ENCODE measurements around the gene FCHSD2.
"Not testable (repeated sequence)": the region's sequence is repeated elsewhere in the genome, so short reads cannot be mapped to it uniquely, and the experiment has no call there.

The FCHSD2 gene

GRCh38 chr11:73145986-73146575 is 4.0 kb upstream of the FCHSD2 start:
- Mint-ChIP-seq H3K27me3 (peaks cover 8% of the 10 kb centered on the region), H3K4me3 (no peak overlapping the region), H3K27ac (no peak overlapping the region), H3K9me3 (no peaks in the 10 kb centered on the region), H3K4me1 (peaks cover 42% of the 10 kb centered on the region)
- DNase-seq, result no peak
- ATAC-seq, result no peak

- ATAC-seq (no peak), DNase-seq (no peak)
- Mint-ChIP-seq H3K27ac (peak overlapping the region; percentile 91 to 96), H3K4me3 (peak overlapping the region; percentile 81), H3K27me3 (peaks cover 8% of the 10 kb centered on the region), H3K9me3 (no peaks in the 10 kb centered on the region), H3K4me1 (peaks cover 51% of the 10 kb centered on the region)
These were observed 1.2 kb upstream of the FCHSD2 start for GRCh38 chr11:73143126-73143838.

- ATAC-seq, result peak; percentile 57
These were observed 600 bp downstream of the FCHSD2 start for GRCh38 chr11:73141309-73142127.

GRCh38 chr11:73141031-73141308 is 1.1 kb downstream of the FCHSD2 start:
- H3K27ac Mint-ChIP-seq, result peak overlapping the region; percentile 93 to 94
- no peak for ATAC-seq
- H3K9me3 Mint-ChIP-seq, result no peaks in the 10 kb centered on the region
- H3K27me3 Mint-ChIP-seq, result no peaks in the 10 kb centered on the region
- peak overlapping the region; percentile 89 to 92 for H3K4me3 Mint-ChIP-seq
- DNase-seq, result no peak
- H3K4me1 Mint-ChIP-seq, result peaks cover 43% of the 10 kb centered on the region

More at GRCh38 chr11:73141309-73142127, 600 bp downstream of the FCHSD2 start:
- Mint-ChIP-seq H3K27ac (peak overlapping the region; percentile 93 to 94), H3K4me3 (peak overlapping the region; percentile 89 to 92), H3K27me3 (peaks cover 5% of the 10 kb centered on the region), H3K9me3 (no peaks in the 10 kb centered on the region), H3K4me1 (peaks cover 44% of the 10 kb centered on the region)
- DNase-seq, result peak; percentile 70 to 80

- ATAC-seq, result no peak
- Mint-ChIP-seq H3K27me3 (no peaks in the 10 kb centered on the region), H3K4me3 (peak overlapping the region; percentile 89 to 92), H3K9me3 (no peaks in the 10 kb centered on the region), H3K27ac (peak overlapping the region; percentile 92 to 93), H3K4me1 (peaks cover 49% of the 10 kb centered on the region)
- DNase-seq, result no peak
These were observed 1.7 kb downstream of the FCHSD2 start for GRCh38 chr11:73140213-73141030.

GRCh38 chr11:73139476-73140198 is 2.5 kb downstream of the FCHSD2 start:
- Mint-ChIP-seq H3K9me3 (no peaks in the 10 kb centered on the region), H3K27me3 (no peaks in the 10 kb centered on the region), H3K27ac (no peak overlapping the region), H3K4me3 (peak overlapping the region; percentile 89 to 92), H3K4me1 (peaks cover 53% of the 10 kb centered on the region)
- no peak for DNase-seq
- no peak for ATAC-seq

- Mint-ChIP-seq H3K4me3 (no peak overlapping the region), H3K27ac (no peak overlapping the region), H3K27me3 (no peaks in the 10 kb centered on the region), H3K9me3 (no peaks in the 10 kb centered on the region), H3K4me1 (peaks cover 44% of the 10 kb centered on the region)
- no peak for DNase-seq
- ATAC-seq, result no peak
These were observed 4.2 kb downstream of the FCHSD2 start for GRCh38 chr11:73137944-73138274.

- Mint-ChIP-seq H3K27me3 (no peaks in the 10 kb centered on the region), H3K9me3 (no peaks in the 10 kb centered on the region), H3K27ac (no peak overlapping the region), H3K4me3 (no peak overlapping the region), H3K4me1 (peaks cover 40% of the 10 kb centered on the region)
- ATAC-seq (no peak), DNase-seq (no peak)
These were observed 4.7 kb downstream of the FCHSD2 start for GRCh38 chr11:73137262-73137943.

- not testable (repeated sequence) for DNase-seq, H3K27ac Mint-ChIP-seq, H3K9me3 Mint-ChIP-seq, ATAC-seq, H3K27me3 Mint-ChIP-seq, H3K4me3 Mint-ChIP-seq
- H3K4me1 Mint-ChIP-seq, result peaks cover 40% of the 10 kb centered on the region
These were observed 5.4 kb downstream of the FCHSD2 start for GRCh38 chr11:73136722-73137121.

GRCh38 chr11:73135346-73136284 is 6.5 kb downstream of the FCHSD2 start:
- ATAC-seq, result no peak
- Mint-ChIP-seq H3K27me3 (no peaks in the 10 kb centered on the region), H3K27ac (no peak overlapping the region), H3K4me3 (no peak overlapping the region), H3K9me3 (no peaks in the 10 kb centered on the region), H3K4me1 (peaks cover 38% of the 10 kb centered on the region)
- DNase-seq, result no peak

GRCh38 chr11:73132349-73132748 is 9.8 kb downstream of the FCHSD2 start:
- not testable (repeated sequence) for H3K4me3 Mint-ChIP-seq, DNase-seq, H3K9me3 Mint-ChIP-seq, H3K27ac Mint-ChIP-seq, H3K27me3 Mint-ChIP-seq, ATAC-seq
- H3K4me1 Mint-ChIP-seq, result peaks cover 14% of the 10 kb centered on the region

- Mint-ChIP-seq H3K27ac (no peak overlapping the region), H3K27me3 (no peaks in the 10 kb centered on the region)
- no peak for DNase-seq
These were observed 11.9 kb downstream of the FCHSD2 start for GRCh38 chr11:73130181-73130580.

GRCh38 chr11:73129198-73129597 is 12.9 kb downstream of the FCHSD2 start:
- no peak overlapping the region for H3K27ac Mint-ChIP-seq
- H3K4me1 Mint-ChIP-seq, result no peaks in the 10 kb centered on the region
- DNase-seq (no peak), ATAC-seq (no peak)
- H3K4me3 Mint-ChIP-seq, result no peak overlapping the region
- peaks cover 7 to 13% of the 10 kb centered on the region in 2 donors for H3K9me3 Mint-ChIP-seq
- no peaks in the 10 kb centered on the region for H3K27me3 Mint-ChIP-seq

More at GRCh38 chr11:73130181-73130580, 11.9 kb downstream of the FCHSD2 start:
- H3K4me3 Mint-ChIP-seq, result no peak overlapping the region
- H3K4me1 Mint-ChIP-seq, result peaks cover 2% of the 10 kb centered on the region
- ATAC-seq, result no peak
- peaks cover 0 to 6% of the 10 kb centered on the region in 2 donors for H3K9me3 Mint-ChIP-seq
